IMR-90 (cell line): ENCODE measurements around the gene SPACA6. TPM values are rescaled to one million over a fixed set of nuclear protein-coding genes. Genes with fewer than 3 reads are reported as not detected.

ENCODE experiments used
- ATAC-seq: fragments of 200-7000 bp; cut with Tn5 transposase; 2 replicates; pipeline ENCODE4 v1.9.1; 2020; ENCODE audit warnings: low read depth, mild to moderate bottlenecking, moderate library complexity
- BruUV-seq: library from RNA; stranded (reverse); fragments of 400-500 nt; replicated peaks from 2 replicates; lab custom pipeline; 2021; lab: Mats Ljungman, UMichigan
- CTCF ChIA-PET: fragments of 300-600 bp; formaldehyde crosslinking; extraction: SDS; loops from one replicate; lab custom pipeline; 2021; ENCODE audit warnings: antibody characterized with exemption; lab: Yijun Ruan, JAX
- POLR2A ChIA-PET: fragments of 300-600 bp; sonication (Branson Sonifier 250); formaldehyde crosslinking; loops from one replicate; lab custom pipeline; 2022; ENCODE audit warnings: antibody characterized with exemption; ENCODE audit not compliant: unreplicated experiment; lab: Charles Lee
- DNase-seq: peaks from one replicate; pipeline ENCODE4 v3.0.0; 2013
- H2AFZ ChIP-seq: replicated peaks from 2 replicates; pipeline ENCODE3; 2013; ENCODE audit warnings: low read length, mild to moderate bottlenecking; ENCODE audit not compliant: poor library complexity
- H2AK5ac ChIP-seq: 2 replicates; pipeline ENCODE4 v1.6.1; 2013; ENCODE audit warnings: low read depth, low read length, inconsistent platforms
- H2AK9ac ChIP-seq: replicated peaks from 2 replicates; pipeline ENCODE3; 2013; ENCODE audit warnings: mild to moderate bottlenecking, low read depth, low read length, moderate library complexity; ENCODE audit not compliant: poor library complexity
- H2BK120ac ChIP-seq: 2 replicates; pipeline ENCODE4 v1.6.1; 2013; ENCODE audit warnings: low read depth, low read length, inconsistent platforms
- H2BK15ac ChIP-seq: 3 replicates; pipeline ENCODE4 v1.6.1; 2013; ENCODE audit warnings: low read depth, low read length, inconsistent platforms
- H2BK20ac ChIP-seq: 2 replicates; pipeline ENCODE4 v1.6.1; 2013; ENCODE audit warnings: low read depth, mild to moderate bottlenecking, inconsistent platforms, low read length, moderate library complexity
- H2BK5ac ChIP-seq: 2 replicates; pipeline ENCODE4 v1.6.1; 2013; ENCODE audit warnings: mild to moderate bottlenecking, low read depth, low read length, inconsistent platforms; ENCODE audit not compliant: poor library complexity, severe bottlenecking
- H3K14ac ChIP-seq: replicated peaks from 2 replicates; pipeline ENCODE4 v1.6.1; 2013; ENCODE audit warnings: low read depth, low read length, inconsistent platforms
- H3K18ac ChIP-seq: 2 replicates; pipeline ENCODE4 v1.6.1; 2013; ENCODE audit warnings: low read depth, low read length, control low read depth
- H3K23ac ChIP-seq: 2 replicates; pipeline ENCODE4 v1.6.1; 2013; ENCODE audit warnings: low read depth, low read length, inconsistent platforms
- H3K27ac ChIP-seq: 2 replicates; pipeline ENCODE4 v1.5.1; 2013; ENCODE audit warnings: mild to moderate bottlenecking, control low read depth, low read length; ENCODE audit not compliant: insufficient read depth
- H3K27me3 ChIP-seq: 2 replicates; pipeline ENCODE4 v1.6.1; 2013; ENCODE audit warnings: low read length; ENCODE audit not compliant: control insufficient read depth, insufficient read depth
- H3K36me3 ChIP-seq: 2 replicates; pipeline ENCODE4 v1.6.1; 2013; ENCODE audit warnings: low read length, mixed read lengths; ENCODE audit not compliant: control insufficient read depth, insufficient read depth
- H3K4ac ChIP-seq: 2 replicates; pipeline ENCODE4 v1.6.1; 2013; ENCODE audit warnings: low read depth, low read length, inconsistent platforms
- H3K4me1 ChIP-seq: 2 replicates; pipeline ENCODE4 v1.6.1; 2013; ENCODE audit warnings: low read length, mixed read lengths; ENCODE audit not compliant: control insufficient read depth, insufficient read depth
- H3K4me2 ChIP-seq: 2 replicates; pipeline ENCODE4 v1.6.1; 2013; ENCODE audit warnings: low read depth, mild to moderate bottlenecking, control low read depth, low read length, moderate library complexity
- H3K4me3 ChIP-seq: 2 replicates; pipeline ENCODE4 v1.5.1; 2013; ENCODE audit warnings: low read depth, mild to moderate bottlenecking, control low read depth, low read length, moderate library complexity; ENCODE audit not compliant: insufficient read depth
- H3K56ac ChIP-seq: 2 replicates; pipeline ENCODE4 v1.6.1; 2013; ENCODE audit warnings: low read length, inconsistent platforms; ENCODE audit not compliant: insufficient read depth; ENCODE audit errors: extremely low read depth
- H3K79me1 ChIP-seq, 2 experiments: 2 replicates each; pipeline ENCODE4 v1.6.1; 2013; ENCODE audit warnings: low read length in 2 of 2, inconsistent platforms in 1 of 2, low read depth in 1 of 2
- H3K9ac ChIP-seq: 2 replicates; pipeline ENCODE4 v1.6.1; 2013; ENCODE audit warnings: low read depth, low read length, control low read depth
- H3K9me1 ChIP-seq: 2 replicates; pipeline ENCODE4 v1.6.1; 2013; ENCODE audit warnings: low read length, inconsistent platforms; ENCODE audit not compliant: insufficient read depth
- H3K9me3 ChIP-seq: 2 replicates; pipeline ENCODE4 v1.6.1; 2013; ENCODE audit warnings: low read length; ENCODE audit not compliant: control insufficient read depth, insufficient read depth
- H4K20me1 ChIP-seq: 2 replicates; pipeline ENCODE4 v1.6.1; 2013; ENCODE audit warnings: low read length, inconsistent platforms; ENCODE audit not compliant: insufficient read depth
- H4K5ac ChIP-seq: 2 replicates; pipeline ENCODE4 v1.6.1; 2013; ENCODE audit warnings: mild to moderate bottlenecking, low read depth, low read length, control low read depth
- H4K8ac ChIP-seq, 2 experiments: 2 replicates each; pipeline ENCODE4 v1.6.1; 2013; ENCODE audit warnings: low read depth in 2 of 2, low read length in 2 of 2, control low read depth in 1 of 2, inconsistent platforms in 1 of 2
- H4K91ac ChIP-seq: 2 replicates; pipeline ENCODE4 v1.6.1; 2013; ENCODE audit warnings: low read depth, low read length, inconsistent platforms; ENCODE audit not compliant: insufficient read depth
- BHLHE40 ChIP-seq: fragments of 150-350 bp; IDR thresholded peaks from 2 replicates; pipeline ENCODE4 v1.6.1; 2016; ENCODE audit warnings: mild to moderate bottlenecking, low read depth, low read length
- CHD1 ChIP-seq: IDR thresholded peaks from 2 replicates; pipeline ENCODE4 v1.6.1; 2012; ENCODE audit warnings: low read depth, low read length, improper control_type of control experiment
- ELK1 ChIP-seq: fragments of 150-350 bp; IDR thresholded peaks from 2 replicates; pipeline ENCODE4 v1.6.1; 2016; ENCODE audit warnings: low read depth, mild to moderate bottlenecking, low read length, moderate library complexity, borderline replicate concordance
- MAZ ChIP-seq: IDR thresholded peaks from 2 replicates; pipeline ENCODE4 v1.6.1; 2012; ENCODE audit warnings: low read depth, mild to moderate bottlenecking, low read length, improper control_type of control experiment, moderate library complexity, borderline replicate concordance
- RAD21 ChIP-seq: IDR thresholded peaks from 2 replicates; pipeline ENCODE4 v1.6.1; 2012; ENCODE audit warnings: low read length, improper control_type of control experiment
- SMC3 ChIP-seq: fragments of 150-350 bp; IDR thresholded peaks from 2 replicates; pipeline ENCODE4 v1.6.1; 2016; ENCODE audit warnings: low read depth, mild to moderate bottlenecking, antibody characterized with exemption, low read length, moderate library complexity
- USF2 ChIP-seq: fragments of 150-350 bp; IDR thresholded peaks from 2 replicates; pipeline ENCODE4 v1.6.1; 2017; ENCODE audit warnings: mild to moderate bottlenecking, antibody characterized with exemption, low read length, low read depth
- WGBS, 2 experiments: methylation state at CpG; one replicate each; pipeline versions ENCODE4 v1.1.5 to v1.1.7; 2013; ENCODE audit warnings: missing lambda C conversion rate in 2 of 2; ENCODE audit not compliant: insufficient read length in 1 of 2; ENCODE audit errors: extremely low coverage in 2 of 2; 5-methylcytosine and 5-hydroxymethylcytosine counted together
- dilution Hi-C: fragments of 300-500 bp; cut with HindIII; formaldehyde crosslinking; loops from one replicate; pipeline ENCODE4 v1.14.3; 2018; ENCODE audit warnings: low sequenced_read_pairs; ENCODE audit not compliant: unreplicated experiment
- in situ Hi-C: fragments of 300-500 bp; cut with MboI; formaldehyde crosslinking; loops from 3 replicates; pipeline ENCODE4 v1.14.3; 2019; ENCODE audit warnings: low sequenced_read_pairs, inconsistent platforms, mixed read lengths
- intact Hi-C: fragments of 100-400 bp; cut with micrococcal nuclease; formaldehyde crosslinking; loops from 2 replicates; pipeline ENCODE4 v1.10.0; 2022
- polyA plus RNA-seq, 3 experiments: library from polyadenylated mRNA; depleted of rRNA; stranded (reverse); fragments of >200 nt; gene quantifications; 2 replicates each; pipeline ENCODE4 v1.2.3, GENCODE V29; 2012; ENCODE audit warnings: low replicate concordance in 1 of 3
- total RNA-seq: library from RNA; depleted of rRNA; stranded (reverse); fragments of >200 nt; gene quantifications from 2 replicates; pipeline ENCODE4 v1.2.3, GENCODE V29; 2012

The SPACA6 gene
- total and polyA plus RNA-seq, 2 of the 4 experiments (the other 2 are of a cell fraction): 1.3 to 13.6 TPM

GRCh38 chr19:51754109-51754508 lies 61.0 kb downstream of the SPACA6 start:
- no peaks in the 10 kb centered on the region for H3K36me3 ChIP-seq
- H3K56ac ChIP-seq: no peak overlapping the region
- H2AK5ac ChIP-seq: no peak overlapping the region
- H2BK120ac ChIP-seq: no peak overlapping the region
- no peak overlapping the region for H2BK15ac ChIP-seq
- H3K27me3 ChIP-seq: no peaks in the 10 kb centered on the region
- no peaks in the 10 kb centered on the region for H3K9me1 ChIP-seq
- no peak overlapping the region for H3K18ac ChIP-seq
- no peak overlapping the region for H4K8ac ChIP-seq
- H2AFZ ChIP-seq: no peak overlapping the region
- no peak overlapping the region for H4K91ac ChIP-seq
- TF ChIP-seq USF2 (no peak), BHLHE40 (no peak), CHD1 (no peak), SMC3 (no peak), MAZ (no peak), ELK1 (no peak), RAD21 (no peak)
- no peaks in the 10 kb centered on the region for H4K20me1 ChIP-seq
- no peak overlapping the region for H3K9ac ChIP-seq
- ATAC-seq (no peak), DNase-seq (no peak)
- ChIA-PET POLR2A (no interaction called here), CTCF (interaction anchor here (0.7 kb wide), 1 partner anchor 13 kb away, joined by 3 read pairs; no protein-coding TSS in a partner anchor)
- no peaks in the 10 kb centered on the region for H3K4me1 ChIP-seq
- 100% methylated on average over 2 of the region's 6 CpGs; no CpG with 5 or more reads in 1 of the 2 experiments for WGBS, 2 experiments
- H3K14ac ChIP-seq: no peak overlapping the region
- intact Hi-C loops: no loop called here
- H3K4ac ChIP-seq: no peak overlapping the region
- H3K79me1 ChIP-seq: no peaks in the 10 kb centered on the region
- no peak overlapping the region for H2AK9ac ChIP-seq
- no peak overlapping the region for H3K23ac ChIP-seq
- in situ Hi-C loops: no loop called here
- no peak overlapping the region for H2BK20ac ChIP-seq
- H3K4me3 ChIP-seq: no peak overlapping the region
- peaks cover 6% of the 10 kb centered on the region for H3K9me3 ChIP-seq
- no TSS peak for BruUV-seq
- H2BK5ac ChIP-seq: no peak overlapping the region
- H3K4me2 ChIP-seq: no peak overlapping the region
- H3K27ac ChIP-seq: no peak overlapping the region
- dilution Hi-C loops: no loop called here
- H4K5ac ChIP-seq: no peak overlapping the region
